Gastroesophageal sphincter (tissue), 3 donors: ENCODE data around the gene ACACB.

Source experiments
- EP300 ChIP-seq: sonication (generic); formaldehyde crosslinking; IDR thresholded peaks from one replicate; pipeline ENCODE4 v1.6.1; 2017; ENCODE audit warnings: antibody characterized with exemption, mild to moderate bottlenecking
- TF ChIP-seq, protein P1 (sequence below), 4 experiments: fragments of 200-600 bp in 2 of 4; fragments of 450-650 bp in 2 of 4; sonication (generic) in 1 of 4; IDR thresholded peaks; one replicate each; pipeline ENCODE4 v1.5.1; 2017 to 2019; ENCODE audit warnings: antibody characterized with exemption in 4 of 4, mild to moderate bottlenecking in 2 of 4, moderate library complexity in 2 of 4

DNA sequence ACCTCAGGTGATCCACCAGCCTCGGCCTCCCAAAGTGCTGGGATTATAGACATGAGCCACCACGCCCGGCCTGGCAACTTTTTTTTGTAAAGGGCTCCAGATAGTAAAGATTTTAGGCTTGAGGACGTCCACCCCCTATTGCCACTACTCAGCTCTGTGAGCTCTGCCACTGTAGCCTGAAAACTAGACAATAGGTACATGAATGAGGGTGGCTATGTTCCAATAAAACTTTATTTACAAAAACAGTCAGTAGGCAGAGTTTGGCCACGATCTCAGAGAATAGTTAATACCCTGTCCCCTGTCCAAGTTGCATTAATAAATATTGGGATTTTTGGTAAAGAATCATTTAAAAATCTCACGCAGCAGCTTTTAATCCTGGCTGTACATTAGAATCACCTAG lies 102.6 kb downstream of the ACACB start:
- TF ChIP-seq, protein P1, sequence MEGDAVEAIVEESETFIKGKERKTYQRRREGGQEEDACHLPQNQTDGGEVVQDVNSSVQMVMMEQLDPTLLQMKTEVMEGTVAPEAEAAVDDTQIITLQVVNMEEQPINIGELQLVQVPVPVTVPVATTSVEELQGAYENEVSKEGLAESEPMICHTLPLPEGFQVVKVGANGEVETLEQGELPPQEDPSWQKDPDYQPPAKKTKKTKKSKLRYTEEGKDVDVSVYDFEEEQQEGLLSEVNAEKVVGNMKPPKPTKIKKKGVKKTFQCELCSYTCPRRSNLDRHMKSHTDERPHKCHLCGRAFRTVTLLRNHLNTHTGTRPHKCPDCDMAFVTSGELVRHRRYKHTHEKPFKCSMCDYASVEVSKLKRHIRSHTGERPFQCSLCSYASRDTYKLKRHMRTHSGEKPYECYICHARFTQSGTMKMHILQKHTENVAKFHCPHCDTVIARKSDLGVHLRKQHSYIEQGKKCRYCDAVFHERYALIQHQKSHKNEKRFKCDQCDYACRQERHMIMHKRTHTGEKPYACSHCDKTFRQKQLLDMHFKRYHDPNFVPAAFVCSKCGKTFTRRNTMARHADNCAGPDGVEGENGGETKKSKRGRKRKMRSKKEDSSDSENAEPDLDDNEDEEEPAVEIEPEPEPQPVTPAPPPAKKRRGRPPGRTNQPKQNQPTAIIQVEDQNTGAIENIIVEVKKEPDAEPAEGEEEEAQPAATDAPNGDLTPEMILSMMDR (IDR thresholded peaks at IDR 0.05), result no peak
- no peak for TF ChIP-seq EP300
